GM12801 (cell line): Measurements from ENCODE around the gene SLC18B1.

Source experiments
- CTCF ChIP-seq: IDR thresholded peaks from one replicate; pipeline ENCODE4 v1.5.1; 2011; ENCODE audit warnings: control low read depth; ENCODE audit not compliant: insufficient read length; ENCODE audit errors: extremely low read depth

Gene SLC18B1

GRCh38 chr6:132734694-132735236 lies 63.7 kb downstream of the SLC18B1 start:
- no peak for TF ChIP-seq CTCF

- TF ChIP-seq CTCF, result no peak
Measured at GRCh38 chr6:132733814-132734213, 64.6 kb downstream of the SLC18B1 start.

- TF ChIP-seq CTCF, result no peak
Measured at GRCh38 chr6:132733283-132733682, 65.2 kb downstream of the SLC18B1 start.

- TF ChIP-seq CTCF, result no peak
Measured at GRCh38 chr6:132731086-132731485, 67.4 kb downstream of the SLC18B1 start.

GRCh38 chr6:132730560-132730959 lies 67.9 kb downstream of the SLC18B1 start:
- TF ChIP-seq CTCF, result no peak

GRCh38 chr6:132728616-132729015 lies 69.8 kb downstream of the SLC18B1 start:
- no peak for TF ChIP-seq CTCF

- no peak for TF ChIP-seq CTCF
Measured at GRCh38 chr6:132726608-132726975, 71.8 kb downstream of the SLC18B1 start.
